Measurements from ENCODE around the gene THTPA.
"Not testable (repeated sequence)": the region's sequence is repeated elsewhere in the genome, so short reads cannot be mapped to it uniquely, and the experiment has no call there.

The THTPA gene

GRCh38 chr14:23603103-23603502 is 47.0 kb downstream of the THTPA start:
- no peak overlapping the region for H3K4me3 ChIP-seq (ENCODE audit: low read depth, low read length)
- no peak for DNase-seq (ENCODE audit: low read depth, low spot score)
- TF ChIP-seq CTCF (IDR thresholded peaks at IDR 0.05; ENCODE audit: low read depth, low read length): no peak
- in situ Hi-C loops (cut with HindIII; ENCODE audit: low sequenced_read_pairs): no loop called here

- no peak overlapping the region for H3K4me3 ChIP-seq (ENCODE audit: low read depth, low read length)
- TF ChIP-seq CTCF (IDR thresholded peaks at IDR 0.05; ENCODE audit: low read depth, low read length): no peak
- DNase-seq (ENCODE audit: low read depth, low spot score): no peak
- in situ Hi-C loops (cut with HindIII; ENCODE audit: low sequenced_read_pairs): no loop called here
These were observed 48.1 kb downstream of the THTPA start for GRCh38 chr14:23604148-23604547.

GRCh38 chr14:23604675-23605170 is 48.7 kb downstream of the THTPA start:
- in situ Hi-C loops (cut with HindIII; ENCODE audit: low sequenced_read_pairs): no loop called here
- no peak overlapping the region for H3K4me3 ChIP-seq (ENCODE audit: low read depth, low read length)
- TF ChIP-seq CTCF (IDR thresholded peaks at IDR 0.05; ENCODE audit: low read depth, low read length): no peak
- DNase-seq (ENCODE audit: low read depth, low spot score): no peak

- no peak for TF ChIP-seq CTCF (IDR thresholded peaks at IDR 0.05; ENCODE audit: low read depth, low read length)
- H3K4me3 ChIP-seq (ENCODE audit: low read depth, low read length): no peak overlapping the region
- no peak for DNase-seq (ENCODE audit: low read depth, low spot score)
- in situ Hi-C loops (cut with HindIII; ENCODE audit: low sequenced_read_pairs): no loop called here
These were observed 50.0 kb downstream of the THTPA start for GRCh38 chr14:23605931-23606585.

GRCh38 chr14:23608454-23608853 is 52.4 kb downstream of the THTPA start:
- in situ Hi-C loops (cut with HindIII; ENCODE audit: low sequenced_read_pairs): no loop called here
- H3K4me3 ChIP-seq (ENCODE audit: low read depth, low read length): no peak overlapping the region
- TF ChIP-seq CTCF (IDR thresholded peaks at IDR 0.05; ENCODE audit: low read depth, low read length): no peak
- no peak for DNase-seq (ENCODE audit: low read depth, low spot score)

- H3K4me3 ChIP-seq (ENCODE audit: low read depth, low read length): no peak overlapping the region
- TF ChIP-seq CTCF (IDR thresholded peaks at IDR 0.05; ENCODE audit: low read depth, low read length): no peak
- DNase-seq (ENCODE audit: low read depth, low spot score): no peak
- in situ Hi-C loops (cut with HindIII; ENCODE audit: low sequenced_read_pairs): no loop called here
These were observed 52.9 kb downstream of the THTPA start for GRCh38 chr14:23609001-23609400.

- in situ Hi-C loops (cut with HindIII; ENCODE audit: low sequenced_read_pairs); H3K4me3 ChIP-seq (ENCODE audit: low read depth, low read length); DNase-seq (ENCODE audit: low read depth, low spot score): not testable (repeated sequence)
These were observed 53.5 kb downstream of the THTPA start for GRCh38 chr14:23609411-23610089.

All from astrocyte of the spinal cord (primary cell).